SK-N-SH (cell line): ENCODE measurements around the gene HACE1. TPM values are rescaled to one million over a fixed set of nuclear protein-coding genes. Genes with fewer than 3 reads are reported as not detected.

Experiments
- CTCF ChIA-PET: fragments of 300-600, 350-600 bp; formaldehyde crosslinking; extraction: SDS; loops from one replicate; lab custom pipeline; 2021; lab: Yijun Ruan, JAX
- POLR2A ChIA-PET: fragments of 350-600 bp; sonication (Branson Sonifier 250); formaldehyde crosslinking; extraction: SDS; loops from one replicate; lab custom pipeline; 2020; ENCODE audit warnings: antibody characterized with exemption, inconsistent platforms; lab: Yijun Ruan, JAX
- DNase-seq: peaks from one replicate; pipeline ENCODE4 v3.0.0; 2012
- H2AFZ ChIP-seq: fragments of 200-600 bp; sonication (generic); 2 replicates; pipeline ENCODE4 v1.8.1; 2016; ENCODE audit warnings: antibody characterized with exemption, mild to moderate bottlenecking, low read depth
- H3F3A ChIP-seq: fragments of 200-600 bp; sonication (generic); replicated peaks from 2 replicates; pipeline ENCODE3; 2016; ENCODE audit warnings: antibody characterized with exemption, mild to moderate bottlenecking; ENCODE audit not compliant: insufficient read depth
- H3K27ac ChIP-seq, 2 experiments: fragments of 200-500 bp in 1 of 2; fragments of 200-600 bp in 1 of 2; sonication (Bioruptor generic) in 1 of 2; sonication (generic), shearing (Covaris generic) in 1 of 2; 2 replicates each; pipeline versions ENCODE4 v1.5.1 to v1.6.1; 2014 to 2016; ENCODE audit warnings: low read depth in 2 of 2, inconsistent platforms in 1 of 2, low read length in 1 of 2, mild to moderate bottlenecking in 1 of 2, mixed read lengths in 1 of 2
- H3K27me3 ChIP-seq: fragments of 200-600 bp; sonication (generic), shearing (Covaris generic); 2 replicates; pipeline ENCODE4 v1.6.1; 2016; ENCODE audit warnings: mixed run types; ENCODE audit not compliant: insufficient read depth
- H3K36me3 ChIP-seq, 2 experiments: fragments of 200-500 bp in 1 of 2; fragments of 200-600 bp in 1 of 2; sonication (Bioruptor generic) in 1 of 2; sonication (generic) in 1 of 2; replicated peaks in 1 of 2; 2 replicates each; pipeline versions ENCODE3 to v1.5.1; 2014 to 2016; ENCODE audit warnings: low read length in 1 of 2, mild to moderate bottlenecking in 1 of 2; ENCODE audit not compliant: insufficient read depth in 2 of 2, control insufficient read depth in 1 of 2
- H3K4me1 ChIP-seq, 2 experiments: fragments of 200-500 bp in 1 of 2; fragments of 200-600 bp in 1 of 2; sonication (Bioruptor generic) in 1 of 2; sonication (generic), shearing (Covaris generic) in 1 of 2; 2 replicates each; pipeline versions ENCODE4 v1.5.1 to v1.6.1; 2014 to 2016; ENCODE audit warnings: low read depth in 1 of 2, low read length in 1 of 2, mixed run types in 1 of 2; ENCODE audit not compliant: insufficient read depth in 2 of 2, control insufficient read depth in 1 of 2
- H3K4me2 ChIP-seq: fragments of 200-600 bp; sonication (generic), shearing (Covaris generic); 2 replicates; pipeline ENCODE4 v1.6.1; 2017; ENCODE audit warnings: mixed run types
- H3K4me3 ChIP-seq, 2 experiments: fragments of 200-500 bp in 1 of 2; fragments of 200-600 bp in 1 of 2; sonication (Bioruptor generic) in 1 of 2; sonication (generic), shearing (Covaris generic) in 1 of 2; 2 replicates each; pipeline versions ENCODE4 v1.5.1 to v1.8.1; 2014 to 2016; ENCODE audit warnings: low read depth in 2 of 2, inconsistent platforms in 1 of 2, low read length in 1 of 2, mild to moderate bottlenecking in 1 of 2, mixed read lengths in 1 of 2, moderate library complexity in 1 of 2
- H3K79me2 ChIP-seq: fragments of 200-600 bp; sonication (generic); 2 replicates; pipeline ENCODE4 v1.8.1; 2017; ENCODE audit warnings: mild to moderate bottlenecking; ENCODE audit not compliant: insufficient read depth
- H3K9ac ChIP-seq: fragments of 200-600 bp; sonication (generic); 2 replicates; pipeline ENCODE4 v1.6.1; 2017; ENCODE audit warnings: mixed run types
- H3K9me2 ChIP-seq: fragments of 200-600 bp; sonication (generic); 2 replicates; pipeline ENCODE4 v1.6.1; 2017; ENCODE audit warnings: mixed run types
- H3K9me3 ChIP-seq: fragments of 200-600 bp; sonication (generic); 2 replicates; pipeline ENCODE4 v1.6.1; 2017; ENCODE audit warnings: mixed run types, mild to moderate bottlenecking, moderate library complexity
- H4K20me1 ChIP-seq: fragments of 200-600 bp; sonication (generic); 2 replicates; pipeline ENCODE4 v1.6.1; 2017; ENCODE audit warnings: mild to moderate bottlenecking, mixed run types; ENCODE audit not compliant: insufficient read depth
- CHD2 ChIP-seq: fragments of 150-350 bp; IDR thresholded peaks from 2 replicates; pipeline ENCODE4 v1.6.1; 2018; ENCODE audit warnings: low read length; ENCODE audit not compliant: partially characterized antibody
- CTCF ChIP-seq: fragments of 200-600 bp; sonication (generic); IDR thresholded peaks from 2 replicates; pipeline ENCODE4 v1.6.1; 2017; ENCODE audit warnings: antibody characterized with exemption, mild to moderate bottlenecking, moderate library complexity
- ELF1 ChIP-seq: IDR thresholded peaks from 2 replicates; pipeline ENCODE4 v1.4.0; 2012
- EZH2phosphoT487 ChIP-seq: fragments of 200-600 bp; sonication (generic); IDR thresholded peaks from 2 replicates; pipeline ENCODE4 v1.6.1; 2017; ENCODE audit warnings: low read depth, mixed run types, mild to moderate bottlenecking, antibody characterized with exemption, moderate library complexity, borderline replicate concordance
- FOSL2 ChIP-seq: IDR thresholded peaks from 2 replicates; pipeline ENCODE4 v1.4.0; 2012; ENCODE audit warnings: low read depth, mild to moderate bottlenecking, moderate library complexity, borderline replicate concordance
- FOXJ3 ChIP-seq: sonication (generic); formaldehyde crosslinking; IDR thresholded peaks from 2 replicates; pipeline ENCODE4 v1.5.1; 2020; ENCODE audit warnings: mild to moderate bottlenecking, missing genetic modification reagents
- FOXM1 ChIP-seq: IDR thresholded peaks from 2 replicates; pipeline ENCODE4 v1.4.0; 2012; ENCODE audit warnings: low read depth, mild to moderate bottlenecking
- GABPA ChIP-seq: IDR thresholded peaks from 2 replicates; pipeline ENCODE4 v1.4.0; 2012; ENCODE audit warnings: low read depth, mild to moderate bottlenecking
- GATA2 ChIP-seq: sonication (generic); formaldehyde crosslinking; IDR thresholded peaks from 2 replicates; pipeline ENCODE4 v1.5.0; 2020; ENCODE audit warnings: mild to moderate bottlenecking, missing genetic modification reagents
- JUND ChIP-seq: IDR thresholded peaks from 2 replicates; pipeline ENCODE4 v1.4.0; 2012
- MAX ChIP-seq: IDR thresholded peaks from 2 replicates; pipeline ENCODE4 v1.4.0; 2012; ENCODE audit warnings: low read depth
- MEF2A ChIP-seq: IDR thresholded peaks from 2 replicates; pipeline ENCODE4 v1.4.0; 2012; ENCODE audit warnings: low read depth, borderline replicate concordance
- MXI1 ChIP-seq: IDR thresholded peaks from 2 replicates; pipeline ENCODE4 v1.6.1; 2012; ENCODE audit warnings: mild to moderate bottlenecking, low read depth, low read length, improper control_type of control experiment
- NFIC ChIP-seq: IDR thresholded peaks from 2 replicates; pipeline ENCODE4 v1.4.0; 2012; ENCODE audit warnings: borderline replicate concordance
- NRF1 ChIP-seq: IDR thresholded peaks from 2 replicates; pipeline ENCODE4 v1.6.1; 2012; ENCODE audit warnings: low read depth, mild to moderate bottlenecking, low read length
- PBX3 ChIP-seq: IDR thresholded peaks from 2 replicates; pipeline ENCODE4; 2012
- POLR2AphosphoS5 ChIP-seq: IDR thresholded peaks from 2 replicates; pipeline ENCODE4 v1.6.1; 2012; ENCODE audit warnings: low read depth, low read length
- RCOR1 ChIP-seq: fragments of 150-350 bp; IDR thresholded peaks from 2 replicates; pipeline ENCODE4 v1.6.1; 2017; ENCODE audit warnings: antibody characterized with exemption, low read length
- RFX5 ChIP-seq: IDR thresholded peaks from 2 replicates; pipeline ENCODE4 v1.6.1; 2012; ENCODE audit warnings: mild to moderate bottlenecking, improper control_type of control experiment, low read length
- RXRA ChIP-seq: IDR thresholded peaks from 2 replicates; pipeline ENCODE4 v1.4.0; 2012; ENCODE audit warnings: low read depth, mild to moderate bottlenecking, borderline replicate concordance
- SMC3 ChIP-seq: IDR thresholded peaks from 2 replicates; pipeline ENCODE4 v1.6.1; 2012; ENCODE audit warnings: low read depth, low read length, improper control_type of control experiment
- TAF1 ChIP-seq: IDR thresholded peaks from 2 replicates; pipeline ENCODE4 v1.6.1; 2012; ENCODE audit warnings: low read depth, mild to moderate bottlenecking, low read length, moderate library complexity, borderline replicate concordance
- TEAD4 ChIP-seq: IDR thresholded peaks from 2 replicates; pipeline ENCODE4 v1.4.0; 2012; ENCODE audit warnings: mild to moderate bottlenecking, borderline replicate concordance; ENCODE audit not compliant: insufficient read depth
- USF2 ChIP-seq: fragments of 150-350 bp; IDR thresholded peaks from 2 replicates; pipeline ENCODE4 v1.6.1; 2017; ENCODE audit warnings: antibody characterized with exemption, low read length, low read depth, borderline replicate concordance
- YY1 ChIP-seq: IDR thresholded peaks from 2 replicates; pipeline ENCODE4 v1.4.0; 2012; ENCODE audit warnings: low read depth, mild to moderate bottlenecking
- ZBTB33 ChIP-seq: IDR thresholded peaks from 2 replicates; pipeline ENCODE4 v1.4.0; 2012; ENCODE audit warnings: low read depth, borderline replicate concordance
- WGBS: methylation state at CpG from one replicate; pipeline ENCODE4 v1.1.6; 2017; ENCODE audit warnings: low lambda C conversion rate; 5-methylcytosine and 5-hydroxymethylcytosine counted together
- polyA plus RNA-seq, 3 experiments: library from polyadenylated mRNA; depleted of rRNA; stranded (reverse); fragments of >200 nt; gene quantifications; 2 replicates each; pipeline ENCODE4 v1.2.3, GENCODE V29; 2012
- TF ChIP-seq, protein P1 (sequence below): fragments of 150-350 bp; IDR thresholded peaks from 2 replicates; pipeline ENCODE4 v1.6.1; 2016; ENCODE audit warnings: mild to moderate bottlenecking, low read depth, low read length

Gene HACE1
- polyA plus RNA-seq, 1 of the 3 experiments (the other 2 are of a cell fraction), result 6.2 TPM

DNA sequence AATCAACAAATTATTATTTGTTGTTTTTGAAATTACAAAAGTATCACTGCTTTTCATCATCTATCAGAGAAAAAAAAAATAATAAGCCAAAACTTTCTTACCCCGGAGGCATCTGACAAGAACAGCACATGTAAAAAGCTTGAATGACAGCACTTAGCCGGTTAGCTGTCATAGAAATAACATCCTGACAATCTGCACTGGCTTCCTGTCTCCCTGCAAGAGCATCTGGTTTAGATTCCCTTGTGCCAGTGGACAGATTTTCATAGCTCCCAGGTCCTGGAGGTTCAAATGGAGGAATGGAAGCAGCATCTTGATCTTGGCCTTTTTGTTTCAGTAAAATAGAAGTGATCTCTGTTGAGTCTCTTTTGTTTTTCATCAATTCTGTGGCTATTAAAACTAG lies 74.8 kb downstream of the HACE1 start:
- Histone ChIP-seq H3K4me3 (peak overlapping the region in 1 of 2 experiments; percentile 24; a peak in 1 of 4 replicates), H3K9me2 (no peaks in the 10 kb centered on the region), H3K4me1 (peaks cover 22 to 24% of the 10 kb centered on the region in 2 experiments; a peak in 2 of 4 replicates), H2AFZ (no peak overlapping the region), H3K79me2 (no peaks in the 10 kb centered on the region), H3K4me2 (peak overlapping the region; percentile 59; the same call in 1 of the 2 replicates), H3K36me3 (peaks cover 19 to 35% of the 10 kb centered on the region in 2 experiments), H3K9me3 (no peaks in the 10 kb centered on the region; the same call in 1 of the 2 replicates), H3K27me3 (no peaks in the 10 kb centered on the region), H3K9ac (no peak overlapping the region), H3F3A (peaks cover 19% of the 10 kb centered on the region), H3K27ac (peak overlapping the region; percentile 60 to 96; a peak in 3 of 4 replicates), H4K20me1 (no peaks in the 10 kb centered on the region)
- DNase-seq, result peak; percentile 67
- 4% methylated on average over 2 of the region's 2 CpGs for WGBS
- ChIA-PET POLR2A (interaction anchor here (0.7 kb wide), 1 partner anchor 156 kb away, joined by 3 read pairs; no protein-coding TSS in a partner anchor), CTCF (interaction anchor here (0.7 to 1.3 kb wide), 2 partner anchors 10 to 259 kb away, joined by 3 read pairs; no protein-coding TSS in a partner anchor)
- TF ChIP-seq FOXM1 (no peak), TAF1 (no peak), EZH2phosphoT487 (no peak), NFIC (no peak), ZBTB33 (no peak), CTCF (no peak), TEAD4 (0 out of 2 replicates have a peak, but pooled peaks have one; percentile 23), PBX3 (peak; percentile 86), GATA2 (peak; percentile 68), RCOR1 (peak; percentile 95), YY1 (no peak), RFX5 (no peak), NRF1 (no peak), GABPA (no peak), MEF2A (no peak), SMC3 (no peak), MXI1 (peak; percentile 98), POLR2AphosphoS5 (peak; percentile 61), CHD2 (peak; percentile 71), RXRA (no peak), ELF1 (no peak; the same call in 1 of the 2 replicates), USF2 (no peak), FOSL2 (no peak), JUND (no peak), FOXJ3 (CRISPR knock-in tag) (peak; percentile 79; the same call in 1 of the 2 replicates), MAX (0 out of 2 replicates have a peak, but pooled peaks have one; percentile 18)
- TF ChIP-seq, protein P1, sequence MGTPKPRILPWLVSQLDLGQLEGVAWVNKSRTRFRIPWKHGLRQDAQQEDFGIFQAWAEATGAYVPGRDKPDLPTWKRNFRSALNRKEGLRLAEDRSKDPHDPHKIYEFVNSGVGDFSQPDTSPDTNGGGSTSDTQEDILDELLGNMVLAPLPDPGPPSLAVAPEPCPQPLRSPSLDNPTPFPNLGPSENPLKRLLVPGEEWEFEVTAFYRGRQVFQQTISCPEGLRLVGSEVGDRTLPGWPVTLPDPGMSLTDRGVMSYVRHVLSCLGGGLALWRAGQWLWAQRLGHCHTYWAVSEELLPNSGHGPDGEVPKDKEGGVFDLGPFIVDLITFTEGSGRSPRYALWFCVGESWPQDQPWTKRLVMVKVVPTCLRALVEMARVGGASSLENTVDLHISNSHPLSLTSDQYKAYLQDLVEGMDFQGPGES, result no peak
